ENCODE measurements around the gene PRLHR.

The PRLHR gene

DNA sequence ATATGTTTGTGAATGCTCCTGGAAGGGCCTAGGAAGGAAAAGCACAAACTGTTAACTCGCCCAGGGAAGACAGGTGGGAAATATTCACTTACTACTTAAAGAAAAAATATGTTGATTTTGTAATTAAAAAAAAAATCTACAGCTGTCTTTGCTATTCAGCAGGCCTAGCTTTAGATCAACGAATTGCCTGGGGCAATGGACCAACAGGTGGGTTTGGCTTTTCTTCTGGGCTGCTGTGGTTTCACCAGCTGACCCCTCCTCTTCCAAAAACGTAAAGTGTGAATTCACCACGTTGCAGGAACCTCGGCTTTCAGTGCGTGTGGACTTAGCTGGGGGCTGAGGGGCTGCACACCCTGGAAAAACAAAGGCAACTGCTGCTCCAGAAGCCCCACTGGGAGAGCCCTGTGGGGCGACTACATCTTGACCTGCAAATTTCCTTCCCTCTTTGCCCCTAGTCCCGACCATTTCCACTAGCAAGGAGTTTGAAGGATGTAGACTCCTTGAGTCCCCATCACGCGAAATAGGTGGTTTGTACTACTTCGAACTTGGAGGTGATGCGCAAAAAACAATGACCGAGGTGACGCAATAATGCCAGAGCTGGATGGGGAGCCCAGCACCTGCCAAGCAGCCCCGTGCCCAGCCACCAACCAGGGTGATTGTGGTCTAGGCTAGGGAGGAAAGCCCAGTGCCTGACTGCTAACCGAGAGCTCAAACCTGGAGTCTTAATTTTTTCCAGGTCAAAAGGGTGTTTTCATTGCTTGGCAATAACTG lies 7.4 kb downstream of the PRLHR start:
- no peak for DNase-seq (ENCODE audit: low read depth)

DNA sequence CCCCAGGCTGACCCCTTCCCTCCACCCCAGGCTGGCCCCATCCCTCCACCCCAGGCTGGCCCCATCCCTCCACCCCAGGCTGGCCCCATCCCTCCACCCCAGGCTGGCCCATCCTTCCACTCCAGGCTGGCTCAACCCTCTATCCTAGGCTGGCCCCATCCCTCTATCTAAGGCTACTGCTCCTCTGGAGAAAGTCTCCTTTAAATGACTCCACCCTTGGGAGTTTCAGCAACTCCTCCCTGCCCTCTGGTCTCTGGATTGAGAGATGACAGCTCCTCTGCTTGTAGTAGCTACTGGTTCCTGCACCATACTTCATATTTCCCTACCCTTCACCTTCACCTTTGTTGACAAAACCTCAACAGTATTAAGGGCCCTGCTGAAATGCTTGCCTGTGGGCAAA lies 8.5 kb downstream of the PRLHR start:
- no peak for DNase-seq (ENCODE audit: low read depth)

DNA sequence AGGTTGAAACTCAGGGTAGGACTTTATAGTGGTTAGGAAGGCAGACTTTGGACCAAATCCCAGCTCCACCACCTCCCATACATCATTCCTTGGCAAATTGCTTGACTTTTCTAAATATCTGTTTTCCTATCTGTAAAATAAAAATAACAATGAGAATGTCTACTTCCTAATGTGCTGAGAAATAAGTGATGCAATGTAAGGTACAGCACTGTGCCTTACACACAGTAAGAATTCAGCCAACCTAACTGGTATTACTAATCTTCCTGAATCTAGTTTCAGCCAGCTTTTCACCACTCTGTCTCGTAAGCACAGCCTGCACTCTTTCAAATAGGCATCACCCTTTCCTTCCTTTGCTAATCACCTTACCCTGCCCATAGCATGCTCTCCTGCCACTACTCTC lies 9.7 kb downstream of the PRLHR start:
- no peak for DNase-seq (ENCODE audit: low read depth)

DNA sequence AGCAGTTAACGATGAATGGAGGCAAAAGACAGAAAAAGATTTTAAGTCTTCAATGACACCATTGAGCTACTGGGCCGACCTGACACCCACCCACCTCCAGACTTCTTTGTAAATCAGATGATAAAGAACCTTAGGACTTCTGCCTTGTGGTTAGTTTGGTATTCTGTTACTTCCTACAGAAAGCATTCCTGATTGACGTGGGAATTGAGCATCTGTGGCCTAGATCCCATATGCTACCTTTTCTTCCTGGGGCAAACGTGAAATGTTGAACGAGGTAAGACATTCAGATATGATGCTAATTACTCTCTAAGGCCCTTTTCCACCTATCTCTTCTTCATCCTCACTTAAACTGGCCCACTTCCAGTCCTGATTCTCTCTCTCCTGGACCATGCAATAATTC lies 10.2 kb downstream of the PRLHR start:
- no peak for DNase-seq (ENCODE audit: low read depth)

DNA sequence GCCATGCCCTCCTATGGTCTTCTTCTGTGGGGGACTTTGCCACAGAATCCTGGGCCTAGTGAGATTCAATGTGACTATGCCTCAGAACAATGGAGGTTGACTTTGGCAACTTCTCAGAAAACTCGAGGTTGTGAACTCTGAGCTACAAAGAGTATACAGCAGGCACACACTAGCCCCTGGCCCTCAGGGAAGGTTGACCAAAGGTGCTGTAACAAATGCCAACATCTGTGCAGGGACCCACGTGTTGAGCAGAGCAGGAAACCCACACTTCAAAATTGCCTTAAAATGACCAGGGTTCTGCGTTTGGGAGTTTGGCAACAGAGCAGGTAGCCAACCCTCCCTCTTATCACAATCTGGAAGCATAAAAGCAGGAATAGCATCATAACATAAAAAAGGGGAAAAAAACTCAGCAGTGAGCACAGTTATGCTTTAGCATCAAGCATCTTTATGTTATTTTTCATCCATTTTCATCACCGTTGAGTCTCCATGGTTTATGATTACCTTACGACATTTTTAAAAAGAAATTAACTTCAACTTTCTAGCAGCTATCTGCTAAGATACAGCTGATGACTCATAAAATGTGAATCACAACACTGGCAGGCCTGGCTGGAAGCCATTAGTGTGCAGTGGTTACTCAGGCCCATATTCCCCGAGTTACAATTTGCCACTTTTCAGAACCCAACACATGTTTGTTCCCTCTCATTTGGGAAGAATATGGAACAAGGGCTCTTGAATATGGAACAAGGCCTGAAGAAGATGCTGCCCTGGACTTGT lies 11.1 kb downstream of the PRLHR start:
- peak; percentile 58 for DNase-seq (ENCODE audit: low read depth)

DNA sequence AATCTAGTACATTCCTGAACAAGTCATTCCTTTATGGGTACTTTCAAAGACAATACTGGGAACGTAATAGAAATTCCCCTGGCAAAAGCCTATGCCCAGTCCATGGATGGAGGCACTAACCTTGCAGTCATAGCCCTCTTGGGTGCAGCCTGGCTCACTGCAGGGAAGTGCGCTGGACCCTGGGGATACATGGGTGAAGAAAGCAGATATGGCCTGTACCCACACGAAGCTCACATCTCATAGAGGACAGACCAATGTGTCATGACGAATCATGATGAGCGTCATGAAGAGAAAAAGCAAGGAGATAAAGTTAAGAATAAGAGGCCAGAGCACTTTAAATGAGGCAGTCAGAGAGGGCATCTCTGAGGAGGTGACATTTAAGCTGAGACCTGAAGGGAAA lies 11.8 kb downstream of the PRLHR start:
- no peak for DNase-seq (ENCODE audit: low read depth)

DNA sequence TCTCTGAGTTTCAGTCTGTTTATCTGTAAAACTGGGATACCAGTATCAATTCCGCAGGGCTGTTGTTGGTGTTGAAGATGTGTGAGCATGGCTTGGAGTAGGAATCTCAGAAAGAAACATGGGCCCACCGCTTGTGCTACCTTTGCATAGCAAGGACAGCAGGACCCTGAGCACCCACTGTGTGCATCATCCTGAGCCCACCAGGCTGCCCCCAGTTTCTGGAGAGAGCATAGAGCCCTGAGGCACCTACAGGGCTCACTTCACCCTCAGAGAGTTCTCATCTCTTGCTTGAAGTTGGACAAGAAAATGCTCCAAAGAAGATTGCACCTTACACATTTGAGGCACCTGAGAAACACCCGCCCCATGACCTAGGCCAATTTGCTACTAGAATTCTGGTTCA lies 12.9 kb downstream of the PRLHR start:
- no peak for DNase-seq (ENCODE audit: low read depth)

DNA sequence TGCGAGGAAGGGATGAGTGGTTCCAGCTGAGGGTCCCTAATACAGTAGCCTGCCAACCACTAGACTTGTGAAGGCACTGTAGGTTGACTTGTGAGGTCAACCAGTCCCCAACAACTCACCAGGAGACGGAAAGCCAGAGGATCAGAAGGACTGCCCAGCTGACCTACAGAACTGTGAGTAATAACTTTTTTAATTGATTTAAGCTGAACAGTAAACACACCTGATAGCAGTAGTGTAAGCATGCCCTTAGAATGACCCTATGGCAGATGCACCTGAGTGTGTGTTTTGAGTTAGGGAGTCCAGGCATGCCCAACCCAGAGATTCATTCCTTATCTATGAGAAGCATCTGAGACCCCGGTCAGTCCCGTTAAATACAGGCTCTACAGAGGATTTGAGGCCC lies 14.1 kb downstream of the PRLHR start:
- no peak for DNase-seq (ENCODE audit: low read depth)

DNA sequence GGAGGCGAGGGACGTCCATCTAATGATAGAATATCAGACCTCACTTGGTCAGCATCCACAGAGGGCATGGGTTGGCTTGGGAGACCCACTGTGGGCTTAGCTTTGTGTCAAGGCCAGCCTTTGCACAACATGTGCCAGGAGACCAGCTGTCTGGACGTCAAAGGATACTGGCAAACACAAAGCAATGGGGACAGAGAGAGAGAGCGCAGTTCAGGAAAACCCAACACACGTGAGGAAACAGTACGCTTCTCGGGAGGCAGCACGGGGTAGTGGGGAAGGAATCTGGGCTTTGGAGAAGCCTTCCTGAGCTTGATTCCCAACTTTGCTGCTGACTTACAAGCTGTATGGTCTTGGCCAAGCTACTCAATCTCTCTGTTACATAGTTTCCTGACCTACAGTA lies 14.7 kb downstream of the PRLHR start:
- DNase-seq (ENCODE audit: low read depth) = no peak

DNA sequence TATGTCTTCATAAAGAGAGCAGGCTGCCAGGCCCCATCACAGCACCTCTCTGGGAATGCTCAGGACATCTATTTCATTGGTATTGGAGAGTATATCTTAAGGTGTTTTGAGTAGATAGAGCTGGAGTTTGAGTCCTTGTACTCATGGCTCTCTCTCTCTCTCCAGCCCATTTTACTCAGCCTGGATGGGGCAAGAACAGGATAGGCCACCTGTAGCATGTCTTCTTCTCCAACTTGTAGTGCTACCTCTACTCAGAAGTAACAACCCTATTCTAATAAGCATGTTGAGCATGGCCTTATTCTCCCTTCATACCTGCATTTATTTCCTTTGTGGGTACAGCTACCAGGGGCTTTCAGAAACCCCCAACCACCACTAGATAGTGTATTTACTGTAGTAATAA lies 21.9 kb downstream of the PRLHR start:
- DNase-seq (ENCODE audit: low read depth) = no peak

DNA sequence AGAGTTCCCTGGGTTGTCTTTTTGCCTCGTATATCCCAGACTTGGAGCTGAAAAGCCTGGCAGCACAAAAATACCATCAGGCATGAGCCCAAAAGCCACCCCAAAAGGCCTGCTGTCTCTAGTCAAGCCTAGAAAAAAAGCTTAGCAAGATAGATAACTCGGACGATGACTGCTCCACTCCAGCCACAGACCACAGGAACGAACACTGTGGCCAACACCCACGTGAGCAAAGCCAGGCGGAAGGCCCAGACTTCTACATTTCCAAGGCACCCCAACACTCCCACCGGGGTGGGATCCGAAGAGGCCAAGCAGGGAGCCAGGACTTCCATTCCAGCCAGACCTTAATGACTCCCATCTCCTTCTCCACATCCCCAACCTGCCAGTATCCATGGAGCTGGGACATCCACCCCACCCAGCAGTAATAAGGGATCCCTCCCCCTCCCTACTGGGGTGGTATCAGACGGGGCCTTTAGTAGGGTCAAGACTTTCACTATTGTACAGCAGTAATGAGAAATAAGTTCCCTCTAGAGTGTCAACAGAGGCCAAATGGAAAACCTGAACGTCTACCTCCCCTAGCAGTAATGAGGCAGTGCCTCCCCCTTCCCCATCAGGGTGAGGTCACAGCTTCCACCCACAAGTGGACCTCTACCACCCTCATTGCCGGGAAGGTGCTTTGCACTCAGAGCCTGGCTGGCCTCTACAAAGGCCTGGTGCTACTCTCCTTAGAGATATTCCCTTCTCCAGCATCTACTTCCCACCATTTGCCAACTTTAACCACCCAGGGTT lies 23.0 kb downstream of the PRLHR start:
- DNase-seq (ENCODE audit: low read depth) = no peak

DNA sequence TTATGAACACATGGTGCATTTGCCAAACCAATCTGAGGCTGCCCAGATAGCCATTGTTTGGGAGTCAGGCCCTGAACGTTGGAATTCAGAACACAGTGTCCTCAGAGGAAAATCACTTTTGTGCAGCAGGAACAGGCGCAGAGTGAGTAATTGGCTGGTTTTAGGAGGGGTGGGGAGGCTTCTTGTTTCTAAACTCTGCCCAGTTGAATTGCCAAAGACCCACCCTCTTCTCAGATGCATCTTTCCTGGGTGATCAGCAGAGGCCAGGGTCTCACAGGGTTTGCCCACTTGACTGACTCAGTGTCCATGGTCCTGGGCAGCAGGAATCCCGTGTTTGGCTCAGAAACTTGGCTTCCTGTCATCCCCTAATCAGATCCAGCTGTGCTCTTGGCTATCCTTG lies 24.3 kb downstream of the PRLHR start:
- DNase-seq (ENCODE audit: low read depth) = no peak

DNA sequence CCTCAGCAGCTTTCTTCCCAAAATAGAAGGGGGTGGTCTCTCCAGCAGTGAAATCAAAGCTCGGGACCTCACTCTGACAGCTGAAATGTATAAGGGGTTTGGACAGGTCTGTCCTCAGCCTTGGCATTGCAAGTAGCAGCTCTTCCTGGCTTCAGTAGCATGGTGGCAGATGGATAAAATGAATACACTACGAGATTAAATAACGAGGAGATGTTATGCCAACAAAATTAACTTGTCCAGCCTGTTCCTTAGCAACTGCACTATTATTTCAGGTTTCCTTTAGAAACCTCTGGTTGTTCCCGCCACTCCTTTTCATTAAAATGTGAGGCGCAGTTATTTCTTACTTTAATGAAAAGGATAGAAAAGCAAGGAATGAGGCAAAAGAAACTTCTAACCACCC lies 24.9 kb downstream of the PRLHR start:
- no peak for DNase-seq (ENCODE audit: low read depth)

DNA sequence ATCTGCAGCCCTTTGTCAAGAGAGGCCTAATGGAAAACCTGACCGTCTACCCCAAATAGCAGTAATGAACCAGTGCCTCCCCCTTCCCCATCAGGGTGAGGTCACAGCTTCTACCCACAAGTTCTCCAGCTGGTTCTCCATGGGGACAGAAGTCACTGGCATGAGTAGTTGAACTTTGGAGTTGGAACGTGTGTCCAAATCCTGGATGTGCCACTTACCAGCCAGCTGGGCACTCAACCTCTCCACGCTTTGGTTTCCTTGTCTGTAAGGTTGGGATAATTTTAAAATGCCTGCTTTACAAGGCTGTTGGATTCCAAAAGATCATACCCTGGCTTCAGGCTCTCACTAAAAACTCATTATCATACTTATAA lies 25.6 kb downstream of the PRLHR start:
- no peak for DNase-seq (ENCODE audit: low read depth)

DNA sequence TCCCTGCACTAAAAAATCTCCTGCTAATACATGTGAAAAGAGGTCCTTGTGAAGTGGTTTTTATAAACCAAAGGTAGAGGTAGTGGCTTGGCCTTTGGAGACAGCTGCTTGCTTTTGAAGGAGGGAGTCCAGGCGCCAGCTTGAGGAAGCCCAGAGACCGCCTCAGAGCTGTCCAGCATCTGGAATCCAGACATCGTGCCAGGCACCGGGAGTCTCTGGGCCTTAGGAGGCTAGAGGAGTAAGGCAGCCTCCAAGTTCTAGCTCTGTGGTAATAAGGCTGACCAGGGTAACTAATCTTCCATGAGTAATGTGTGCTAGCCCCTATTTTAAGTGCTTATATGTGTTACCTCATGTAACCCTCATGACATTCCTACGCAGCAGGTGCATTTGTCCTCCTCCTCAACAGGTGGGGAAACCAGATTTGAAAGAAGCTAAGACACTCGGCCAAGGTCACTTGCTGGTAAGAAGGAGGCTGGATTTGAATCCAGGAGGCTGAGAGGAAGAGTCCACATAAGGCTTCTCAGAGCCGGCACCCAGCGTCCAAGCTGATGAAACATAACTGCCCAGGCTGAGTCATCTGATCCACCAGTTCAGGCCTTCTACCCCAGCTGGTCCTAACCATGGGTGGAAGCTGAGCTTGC lies 26.1 kb downstream of the PRLHR start:
- no peak for DNase-seq (ENCODE audit: low read depth)

DNA sequence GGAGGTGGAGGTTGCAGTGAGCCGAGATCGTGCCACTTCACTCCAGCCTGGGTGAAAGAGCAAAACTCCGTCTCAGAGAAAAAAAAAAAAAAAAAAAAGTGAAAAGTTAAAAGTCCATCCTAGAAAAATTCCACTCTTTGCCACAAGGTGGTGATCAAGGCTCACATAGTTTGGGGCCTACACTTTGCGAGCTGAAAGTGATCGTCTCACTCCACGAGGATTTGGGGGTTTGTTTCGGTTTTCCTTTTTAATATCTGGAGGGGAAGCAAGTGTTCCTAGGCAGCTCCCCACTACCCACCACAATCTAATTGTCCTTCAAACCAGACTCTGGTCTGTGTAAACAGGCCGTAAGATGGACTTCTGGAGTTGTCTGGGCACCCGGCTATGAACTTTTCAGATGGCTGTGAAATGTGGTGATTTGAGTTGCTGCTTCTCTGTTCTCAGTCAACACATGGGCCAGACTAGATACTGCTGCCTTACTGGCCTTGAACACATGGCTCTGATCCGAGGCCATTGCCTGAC lies 27.1 kb downstream of the PRLHR start:
- no peak for DNase-seq (ENCODE audit: low read depth)

DNA sequence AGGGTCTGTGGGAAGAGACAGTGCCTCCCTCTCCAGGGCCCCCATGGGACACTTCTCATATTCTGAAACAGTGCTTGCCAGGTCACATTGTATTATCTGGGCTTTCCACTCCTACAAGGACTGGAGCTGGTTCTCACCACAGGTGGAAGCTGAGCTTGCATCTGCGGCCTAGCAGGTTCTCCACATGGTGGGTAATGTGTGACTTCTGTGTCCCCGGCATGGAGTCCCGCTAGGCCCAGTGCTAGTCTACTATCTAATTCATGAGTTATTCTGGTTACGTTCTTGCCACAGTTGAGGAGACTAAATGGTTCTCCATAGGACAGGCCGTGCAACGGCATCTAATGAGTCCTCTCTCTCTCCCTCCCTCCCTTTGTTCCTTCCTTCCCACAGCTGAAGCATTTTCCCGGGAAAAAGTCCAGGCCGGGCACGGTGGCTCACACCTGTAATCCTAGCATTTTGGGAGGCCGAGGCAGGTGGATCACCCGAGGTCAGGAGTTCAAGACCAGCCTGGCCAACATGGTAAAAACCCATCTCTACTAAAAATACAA lies 27.7 kb downstream of the PRLHR start:
- DNase-seq (ENCODE audit: low read depth) = no peak

DNA sequence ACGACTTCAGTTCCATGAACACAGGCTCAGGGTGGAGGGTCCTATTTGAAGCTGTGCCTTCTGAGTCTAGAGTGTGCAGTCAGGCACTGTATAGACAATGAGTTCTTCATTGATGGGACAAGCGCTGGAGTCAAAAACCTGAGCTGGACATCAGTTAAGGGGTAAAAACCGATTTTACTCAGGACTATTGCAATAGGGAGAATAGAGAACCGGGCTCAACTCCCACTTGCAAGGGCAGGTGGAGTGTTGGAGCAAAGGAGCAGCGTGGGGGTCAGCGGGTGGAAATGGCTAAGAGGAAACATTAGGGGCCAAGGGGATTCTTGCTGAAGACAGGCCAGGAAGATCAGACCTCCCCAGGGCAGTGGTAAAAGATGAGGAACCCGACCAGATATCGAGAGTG lies 28.5 kb downstream of the PRLHR start:
- no peak for DNase-seq (ENCODE audit: low read depth)

DNA sequence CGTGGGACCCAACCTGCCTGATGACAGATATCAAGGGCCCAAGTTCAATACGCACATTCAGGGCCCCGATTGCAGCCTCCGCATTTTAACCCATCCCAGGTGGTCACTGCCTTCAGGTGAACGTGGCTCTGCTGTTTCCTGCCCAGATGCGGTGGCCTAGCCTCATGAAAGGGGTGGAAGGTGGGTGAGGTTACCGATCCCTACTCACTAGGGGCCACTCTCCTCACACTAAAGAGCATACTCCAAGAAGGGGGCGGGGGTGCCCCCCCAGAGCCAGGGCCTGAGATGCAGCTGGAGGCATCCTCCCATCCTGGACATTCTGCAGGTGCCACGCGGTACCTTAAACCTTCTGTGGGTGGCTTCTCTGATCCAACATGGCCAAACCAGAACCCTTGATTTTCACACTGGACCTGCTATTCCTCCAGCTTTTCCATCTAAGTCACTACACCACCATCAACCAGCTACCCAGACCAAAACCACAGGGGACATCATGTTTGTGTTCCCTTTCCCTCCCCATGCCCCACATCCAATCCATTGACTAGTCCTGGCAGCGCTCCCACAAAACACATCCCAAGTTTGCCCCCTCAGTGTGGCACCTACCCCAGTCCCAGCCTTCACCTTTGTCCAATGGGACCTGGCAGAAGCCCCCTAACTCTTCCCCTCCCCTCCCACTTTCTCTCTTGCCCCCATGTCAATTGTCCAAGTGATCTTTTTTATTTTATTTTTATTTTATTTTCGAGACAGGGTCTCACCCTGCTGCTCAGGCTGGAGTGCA lies 30.0 kb downstream of the PRLHR start:
- no peak for DNase-seq (ENCODE audit: low read depth)

DNA sequence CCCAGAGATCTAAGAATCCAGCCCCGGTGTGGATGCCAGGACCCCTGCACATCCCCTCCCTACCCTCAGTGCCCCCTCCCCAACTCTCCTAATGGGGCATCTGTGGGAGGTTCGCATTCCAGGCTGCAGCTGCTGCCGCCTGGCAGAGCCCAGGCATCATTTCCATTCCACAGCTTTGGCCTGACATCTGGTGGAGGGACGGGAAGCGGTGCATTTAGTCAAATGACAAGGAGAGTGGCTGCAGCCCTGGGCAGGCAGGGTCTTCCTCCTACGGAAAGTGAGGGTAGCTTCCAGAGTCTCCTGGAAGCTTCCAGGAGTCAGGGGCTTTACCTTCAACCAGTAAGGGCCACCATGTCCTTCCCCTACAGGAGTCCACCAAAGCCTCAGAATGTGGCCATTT lies 30.8 kb downstream of the PRLHR start:
- no peak for DNase-seq (ENCODE audit: low read depth)

DNA sequence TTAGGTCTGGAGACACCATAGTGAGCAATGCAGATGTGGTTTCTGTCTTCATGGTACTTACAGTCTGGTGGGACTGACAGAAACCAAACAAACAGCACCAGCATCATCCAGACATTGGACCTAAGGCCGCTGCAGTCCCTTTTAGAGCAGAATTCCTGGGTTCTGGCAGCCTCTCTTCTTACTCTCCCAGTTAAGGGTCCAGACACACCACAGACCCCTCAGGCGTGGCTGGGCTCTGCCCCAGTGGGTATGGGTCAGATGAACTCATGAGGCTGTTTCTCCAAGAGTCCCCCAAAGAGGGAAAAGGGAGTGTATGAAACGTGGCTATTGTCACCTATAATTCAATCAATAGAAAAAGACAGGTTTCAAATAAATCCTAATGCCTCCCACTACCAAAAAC lies 31.3 kb downstream of the PRLHR start:
- no peak for DNase-seq (ENCODE audit: low read depth)
